GM19468 (cell line): ENCODE results near the gene CCDC32.

Source experiments
- ATAC-seq: cut with Tn5 transposase; IDR thresholded peaks from one replicate; pipeline ENCODE4 v1.9.1; 2021; ENCODE audit warnings: mild to moderate bottlenecking, moderate library complexity, moderate number of reproducible peaks; ENCODE audit not compliant: unreplicated experiment; ENCODE audit errors: extremely low read depth

The CCDC32 gene

GRCh38 chr15:40569129-40569953, 4.5 kb upstream of the CCDC32 start, which contains the start of gene RPUSD2:
RPUSD2 (plus strand) TSS chr15:40569299; CDS start chr15:40569338, 39 bp downstream.
- peak; percentile 27 for ATAC-seq

DNA sequence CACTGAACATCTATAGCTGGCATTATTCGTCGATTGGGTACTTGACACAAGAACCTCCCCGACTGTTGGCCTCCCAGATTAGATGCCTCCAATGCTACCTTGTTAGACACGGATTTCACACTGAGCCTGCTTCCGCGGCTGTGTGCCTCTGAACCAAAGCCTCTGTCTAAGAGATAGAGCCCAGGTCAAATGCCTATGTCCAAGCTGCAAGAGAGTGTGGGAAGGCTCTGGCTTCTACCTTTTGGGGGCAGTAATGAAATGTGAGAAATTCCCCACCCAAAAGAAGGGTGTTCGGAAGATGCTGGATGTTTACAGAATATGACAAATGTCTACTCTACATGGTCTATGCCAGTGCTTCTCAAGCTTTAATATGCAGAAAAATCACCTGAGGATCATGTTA, 2.3 kb upstream of the CCDC32 start:
- no peak for ATAC-seq

DNA sequence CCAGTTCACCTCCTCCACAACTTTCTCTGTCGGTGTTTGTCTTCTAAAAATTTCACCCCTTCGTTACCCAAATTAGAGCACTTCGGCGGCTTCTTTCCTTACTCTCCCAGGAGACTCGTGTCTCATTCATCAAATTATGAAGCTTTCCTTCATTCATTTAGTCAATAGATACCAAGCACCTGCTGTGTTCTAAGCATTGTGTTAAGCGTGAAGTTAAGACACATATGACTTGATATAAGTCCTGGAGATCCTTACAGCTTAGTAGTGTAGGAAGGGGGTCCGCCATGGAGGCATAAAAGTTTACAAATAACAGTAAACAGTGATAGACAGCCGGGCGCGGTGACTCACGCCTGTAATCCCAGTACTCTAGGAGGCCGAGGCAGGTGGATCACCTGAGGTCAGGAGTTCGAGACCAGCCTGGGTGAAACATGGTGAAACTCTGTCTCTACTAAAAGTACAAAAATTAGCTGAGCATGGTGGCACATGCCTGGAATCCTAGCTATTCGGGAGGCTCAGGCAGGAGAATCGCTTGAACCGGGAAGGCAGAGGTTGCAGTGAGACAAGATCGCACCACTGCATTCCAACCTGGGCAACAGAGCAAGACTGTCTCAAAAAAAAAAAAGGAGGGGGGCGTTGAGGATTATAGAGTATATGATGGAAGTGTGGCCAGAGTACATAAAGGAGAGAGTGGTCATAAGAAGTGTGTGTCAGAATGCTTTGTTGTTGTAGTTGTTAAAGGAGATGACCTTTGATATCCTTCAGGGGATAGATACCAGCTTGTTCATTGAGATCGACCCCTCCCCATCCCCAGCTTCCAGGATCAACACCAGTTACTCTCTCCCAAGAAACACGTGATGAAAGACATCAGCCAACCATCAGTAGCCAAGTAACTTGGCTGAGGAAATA, 744 bp upstream of the CCDC32 start:
- ATAC-seq = no peak

- no peak for ATAC-seq
Observed at GRCh38 chr15:40563426-40563825, 1.4 kb downstream of the CCDC32 start.

DNA sequence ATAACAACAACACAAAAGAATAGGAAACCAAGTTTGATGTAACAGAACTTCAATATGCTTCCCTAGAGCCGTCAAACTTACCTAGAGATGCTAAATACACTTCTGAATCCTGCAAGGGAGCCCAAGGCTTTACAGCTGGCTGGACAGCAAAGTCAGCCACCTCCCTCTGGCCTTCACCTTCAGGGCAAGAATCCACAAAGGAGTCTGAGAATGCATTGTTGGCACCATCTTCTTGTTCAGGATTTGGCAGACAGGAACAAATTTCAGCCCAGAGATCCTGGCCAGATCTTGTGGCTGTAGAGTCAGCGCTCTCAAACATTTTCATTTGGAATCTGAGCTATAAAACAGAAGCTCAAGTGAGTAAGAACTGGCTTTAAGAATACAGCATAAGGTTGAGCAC, 2.2 kb downstream of the CCDC32 start:
- ATAC-seq = no peak

DNA sequence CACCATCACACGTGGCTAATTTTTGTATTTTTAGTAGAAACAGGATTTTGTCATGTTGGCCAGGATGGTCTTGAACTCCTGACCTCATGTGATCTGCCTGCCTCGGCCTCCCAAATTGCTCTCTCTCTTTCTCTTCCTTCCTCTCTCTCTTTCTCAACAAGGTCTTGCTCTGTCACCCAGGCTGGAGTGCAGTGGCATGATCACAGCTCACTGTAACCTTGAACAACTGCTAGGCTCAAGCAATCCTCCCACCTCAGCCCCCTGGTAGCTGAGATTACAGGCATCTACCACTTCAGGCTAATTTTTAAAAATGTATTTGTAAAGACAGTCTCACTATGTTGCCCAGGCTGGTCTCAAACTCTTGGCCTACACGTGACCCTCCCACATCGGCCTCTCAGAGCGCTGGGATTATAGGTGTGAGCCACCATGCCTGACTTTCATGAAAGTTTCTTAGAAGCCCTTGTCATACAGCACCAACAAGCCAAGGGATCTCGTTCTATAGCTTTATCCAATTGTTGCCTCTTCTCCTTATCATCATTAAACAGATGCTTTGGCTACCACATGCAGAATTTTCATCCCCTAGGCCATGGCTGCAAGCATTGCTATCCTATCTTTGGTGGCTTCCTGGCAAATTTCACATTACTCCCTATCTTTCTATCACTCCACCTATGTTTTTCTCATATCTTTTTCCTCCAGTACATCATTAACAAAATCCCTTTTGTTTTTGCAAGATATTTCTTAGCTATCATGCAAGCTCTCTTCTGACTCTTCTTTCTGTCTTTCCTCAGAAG, 5.7 kb downstream of the CCDC32 start:
- no peak for ATAC-seq

GRCh38 chr15:40555876-40556275, 9.0 kb downstream of the CCDC32 start:
- ATAC-seq = no peak

GRCh38 chr15:40554161-40554525, 10.7 kb downstream of the CCDC32 start:
- ATAC-seq = no peak

GRCh38 chr15:40550341-40551037, 14.4 kb downstream of the CCDC32 start:
- peak; percentile 56 for ATAC-seq

- no peak for ATAC-seq
Observed at GRCh38 chr15:40549894-40550293, 14.9 kb downstream of the CCDC32 start.

- no peak for ATAC-seq
Observed at GRCh38 chr15:40548610-40549009, 16.2 kb downstream of the CCDC32 start.

DNA sequence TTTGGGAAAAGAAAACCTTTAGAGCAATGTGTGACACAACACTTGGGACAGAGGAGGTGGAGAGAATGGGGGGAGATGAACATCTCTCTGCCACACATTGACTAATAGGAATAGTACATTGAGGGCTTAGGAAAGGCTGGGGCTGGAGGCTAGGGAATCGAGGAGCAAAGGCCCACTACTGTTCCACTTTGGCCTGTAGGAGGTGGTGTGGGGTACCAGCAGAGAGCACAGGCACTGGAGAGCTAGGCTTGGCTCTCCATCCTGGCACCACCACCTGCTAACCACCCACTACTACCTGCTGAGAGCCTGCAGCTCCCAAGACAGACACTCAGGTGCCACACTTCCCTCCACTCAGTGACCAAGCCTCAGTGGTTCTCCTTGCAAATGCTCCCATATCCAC, 19.4 kb downstream of the CCDC32 start:
- ATAC-seq = no peak

DNA sequence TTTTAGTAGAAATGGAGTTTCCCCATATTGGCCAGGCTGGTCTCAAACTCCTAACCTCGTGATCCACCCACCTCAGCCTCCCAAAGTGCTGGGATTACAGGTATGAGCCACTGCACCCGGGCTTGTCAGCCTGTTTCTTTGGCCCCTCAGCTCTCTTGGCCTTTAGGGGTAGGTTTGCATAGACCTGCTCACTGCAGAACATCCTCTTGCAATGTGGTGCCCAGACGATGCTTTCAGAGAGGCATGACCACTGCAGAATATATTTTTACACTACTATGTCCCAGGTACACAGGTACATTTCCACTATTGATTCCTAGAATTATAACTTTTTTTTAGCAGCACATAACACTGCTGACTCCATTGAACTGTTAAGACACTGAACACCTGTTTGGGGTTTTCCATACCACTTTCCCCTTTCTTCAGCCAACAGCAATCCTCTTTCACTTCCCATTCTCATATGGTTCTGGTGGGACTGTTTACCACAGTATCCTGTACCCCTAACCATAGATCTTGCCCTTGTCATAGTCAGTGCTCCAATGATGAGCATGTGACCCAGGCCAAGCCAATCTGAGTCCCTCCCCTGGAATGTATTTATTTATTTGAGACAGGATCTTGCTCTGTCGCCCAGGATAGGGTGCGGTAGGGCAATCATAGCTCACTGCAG, 21.1 kb downstream of the CCDC32 start:
- no peak for ATAC-seq

- no peak for ATAC-seq
Observed at GRCh38 chr15:40543082-40543481, 21.8 kb downstream of the CCDC32 start.

DNA sequence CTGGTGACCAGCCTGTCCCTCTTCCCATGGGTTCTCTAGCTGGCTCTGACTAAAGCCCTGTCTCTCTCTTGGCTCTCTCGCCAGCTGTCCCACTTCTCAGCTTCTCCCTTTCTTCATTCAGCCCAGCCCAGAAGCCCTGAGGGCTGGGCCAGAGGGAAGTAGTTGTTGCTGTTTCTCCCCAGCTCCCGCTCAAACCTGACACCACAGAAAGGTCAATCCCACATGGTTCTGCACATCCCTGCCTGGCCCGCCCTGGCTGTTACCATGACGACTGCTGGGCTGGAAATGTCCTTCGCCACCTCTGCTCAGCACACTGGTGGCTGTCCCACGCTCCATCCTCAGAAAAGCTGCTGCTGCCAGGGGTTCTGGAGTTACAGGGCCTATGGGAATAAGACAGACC, 25.9 kb downstream of the CCDC32 start:
- no peak for ATAC-seq

DNA sequence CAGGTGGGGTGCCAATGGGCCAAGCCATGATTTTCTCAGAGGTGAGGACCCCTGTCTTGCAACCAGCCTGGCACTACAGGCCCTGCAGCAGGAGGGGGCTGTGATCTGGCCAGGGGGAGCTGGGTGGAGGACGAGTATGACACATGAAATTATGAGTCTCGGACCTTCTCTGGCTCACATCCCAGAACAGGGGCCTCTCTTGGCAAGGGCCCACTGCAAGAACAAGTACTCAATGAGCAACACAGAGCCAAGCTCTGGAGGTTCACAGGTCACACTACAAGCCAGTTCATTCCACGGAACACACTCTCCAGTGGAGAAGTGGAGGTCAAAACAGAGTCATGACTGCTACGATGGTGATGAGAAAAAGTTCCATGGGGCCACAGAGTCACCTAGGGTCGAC, 28.3 kb downstream of the CCDC32 start:
- no peak for ATAC-seq

DNA sequence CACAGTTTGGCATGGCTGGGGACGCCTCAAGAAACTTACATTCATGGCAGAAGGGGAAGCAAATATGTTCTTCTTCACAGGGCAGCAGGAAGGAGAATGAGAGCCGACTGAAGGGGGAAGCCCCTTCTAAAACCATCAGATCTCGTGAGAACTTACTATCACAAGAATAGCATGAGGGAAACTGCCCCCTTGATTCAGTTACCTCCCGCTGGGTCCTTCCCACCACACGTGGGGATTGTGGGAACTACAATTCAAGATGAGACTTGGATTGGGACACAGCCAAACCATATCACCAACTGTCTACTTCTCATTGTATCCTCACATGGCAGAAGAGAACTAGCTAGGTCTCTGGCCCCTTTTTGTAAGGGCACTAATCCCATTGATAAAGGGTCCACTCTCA, 30.5 kb downstream of the CCDC32 start:
- ATAC-seq = no peak

DNA sequence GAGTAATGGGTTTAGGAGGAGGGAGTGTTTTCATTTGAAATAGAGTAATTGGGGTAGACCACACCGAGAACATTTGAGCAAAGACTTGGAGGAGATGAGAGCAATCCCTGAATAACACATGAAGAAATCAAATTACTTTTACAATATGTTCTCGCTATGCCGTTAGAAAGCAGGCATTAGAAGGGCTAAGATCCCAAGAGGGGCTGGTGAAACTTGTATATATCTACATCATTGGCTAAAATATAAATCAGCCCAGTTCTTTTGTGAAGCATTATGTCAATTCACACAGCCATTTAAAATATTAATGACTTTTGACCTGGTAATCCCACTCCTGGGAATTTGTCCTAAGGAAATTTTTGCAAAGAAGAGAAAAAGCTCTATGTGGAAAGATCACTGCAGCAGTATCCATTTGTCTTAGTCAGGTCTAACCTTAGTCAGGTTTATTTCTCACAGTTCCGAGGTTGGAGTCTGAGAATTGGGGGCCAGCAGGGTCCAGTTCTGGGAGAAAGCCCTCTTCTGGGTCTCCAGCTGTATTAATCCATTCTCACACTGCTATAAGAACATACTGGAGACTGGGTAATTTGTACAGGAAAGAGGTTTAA, 31.0 kb downstream of the CCDC32 start:
- ATAC-seq = no peak

DNA sequence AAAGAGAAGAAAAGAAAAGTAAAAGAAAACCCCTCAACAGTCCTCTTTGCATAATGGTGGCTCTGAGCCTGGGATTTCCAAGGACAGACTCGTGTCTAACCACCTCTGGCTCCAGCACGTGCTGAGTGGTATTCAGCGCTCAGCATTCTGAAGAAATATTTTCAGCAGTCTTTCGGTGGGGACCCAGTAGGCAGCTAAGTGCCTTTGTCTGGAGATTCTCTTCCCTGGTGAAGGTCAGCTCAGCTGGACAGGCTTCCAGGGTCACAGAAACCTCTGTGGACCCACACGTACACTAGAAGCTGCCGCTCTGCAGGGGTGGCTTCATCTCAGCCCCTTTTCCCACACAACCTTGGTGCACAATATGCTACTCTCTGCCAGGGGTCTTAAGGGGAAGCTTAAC, 36.0 kb downstream of the CCDC32 start:
- ATAC-seq = no peak
